ENCODE data around the gene CCDC167.
A peak's percentile ranks its signal among the peaks of the same experiment; 100 is the strongest.
"Not testable (repeated sequence)": the region's sequence is repeated elsewhere in the genome, so short reads cannot be mapped to it uniquely, and the experiment has no call there.

The CCDC167 gene

DNA sequence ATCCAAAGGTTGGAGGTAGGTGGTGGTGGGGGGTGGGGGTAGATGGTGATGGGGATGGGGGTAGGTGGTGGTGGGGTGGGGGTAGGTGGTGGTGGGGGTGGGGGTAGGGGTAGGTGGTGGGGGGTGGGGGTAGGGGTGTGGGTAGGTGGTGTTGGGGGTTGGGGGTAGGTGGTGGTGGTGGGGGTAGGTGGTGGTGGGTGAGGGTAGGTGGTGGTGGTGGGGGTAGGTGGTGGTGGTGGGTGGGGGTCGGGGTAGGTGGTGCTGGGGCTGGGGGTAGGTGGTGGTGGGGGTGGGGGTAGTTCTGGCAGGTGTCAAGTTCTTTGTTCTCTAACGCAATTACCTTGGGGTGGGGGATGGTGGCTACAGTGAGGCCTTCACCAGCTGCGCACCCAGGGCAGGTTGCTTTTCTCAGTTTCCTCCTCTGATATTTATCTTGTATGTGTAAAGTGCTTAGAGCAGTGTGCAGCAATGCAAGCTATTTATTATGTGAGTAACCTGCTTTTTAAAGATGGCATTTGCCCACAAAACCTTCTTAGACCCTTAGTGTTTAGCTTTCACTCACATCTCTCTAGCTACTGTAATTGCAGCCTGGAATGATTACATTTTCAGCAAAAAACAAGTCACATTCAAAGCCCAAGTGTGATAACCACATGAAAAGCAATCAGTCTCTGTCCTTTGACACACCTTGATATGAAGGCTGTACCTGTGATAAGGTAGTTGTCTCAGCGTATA, 8.2 kb upstream of the CCDC167 start:
- DNase-seq = no peak

DNA sequence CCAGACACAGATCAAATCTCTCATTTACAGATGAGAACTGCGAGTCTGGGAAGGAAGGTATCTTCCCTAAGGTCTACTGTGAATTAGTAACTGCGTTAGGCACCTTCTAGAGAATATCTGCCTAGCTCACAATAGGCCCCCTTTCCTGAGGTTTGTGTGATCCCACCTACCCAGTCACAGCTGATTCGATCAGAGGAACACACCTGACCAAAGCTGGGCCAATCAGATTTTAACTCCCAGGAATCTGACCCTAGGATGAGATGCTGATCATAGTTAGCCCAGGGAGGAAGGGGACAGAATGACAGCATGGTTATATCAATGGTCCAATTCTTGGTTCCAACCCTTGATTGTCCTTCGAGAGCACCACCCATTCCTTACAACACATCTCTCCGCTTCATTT, 7.4 kb upstream of the CCDC167 start:
- no peak for DNase-seq

DNA sequence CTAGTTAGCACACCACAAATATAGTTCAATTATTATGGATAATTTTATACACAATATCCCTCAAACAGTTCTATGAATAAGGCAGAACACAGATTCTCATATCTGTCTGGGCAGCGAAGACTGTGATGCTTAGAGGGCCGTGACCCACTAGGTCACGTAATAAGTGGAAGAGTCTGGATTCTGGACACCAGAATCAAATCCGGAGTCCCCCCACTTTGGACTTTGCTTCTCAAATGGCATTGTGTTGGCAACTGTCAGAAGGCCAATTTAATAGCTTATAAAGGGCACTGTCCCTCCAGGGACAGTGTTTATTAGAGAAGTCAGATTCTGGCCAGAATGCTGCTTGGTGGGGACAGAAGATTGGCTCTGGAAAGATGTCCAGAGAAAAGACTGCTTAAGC, 6.8 kb upstream of the CCDC167 start:
- no peak for DNase-seq

DNA sequence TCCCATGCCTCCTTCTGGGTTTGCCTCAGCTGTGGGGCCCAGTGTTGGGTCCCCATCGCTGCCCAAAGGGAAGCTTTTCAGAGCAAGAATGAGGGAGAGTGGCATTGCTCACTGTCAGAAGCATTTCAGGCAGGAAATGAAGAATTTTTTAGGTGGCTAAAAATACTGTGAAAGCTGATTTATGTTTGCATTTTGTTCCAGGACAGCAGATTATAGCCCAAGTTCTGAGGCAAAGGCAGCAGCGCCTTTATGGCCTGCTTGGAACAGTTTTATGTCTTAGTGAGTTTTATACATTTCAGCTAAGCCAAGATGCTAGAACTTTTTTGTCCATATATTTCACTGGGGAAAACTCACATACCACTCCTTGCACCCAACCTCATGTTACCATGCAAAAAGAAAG, 4.3 kb upstream of the CCDC167 start:
- DNase-seq = no peak

DNA sequence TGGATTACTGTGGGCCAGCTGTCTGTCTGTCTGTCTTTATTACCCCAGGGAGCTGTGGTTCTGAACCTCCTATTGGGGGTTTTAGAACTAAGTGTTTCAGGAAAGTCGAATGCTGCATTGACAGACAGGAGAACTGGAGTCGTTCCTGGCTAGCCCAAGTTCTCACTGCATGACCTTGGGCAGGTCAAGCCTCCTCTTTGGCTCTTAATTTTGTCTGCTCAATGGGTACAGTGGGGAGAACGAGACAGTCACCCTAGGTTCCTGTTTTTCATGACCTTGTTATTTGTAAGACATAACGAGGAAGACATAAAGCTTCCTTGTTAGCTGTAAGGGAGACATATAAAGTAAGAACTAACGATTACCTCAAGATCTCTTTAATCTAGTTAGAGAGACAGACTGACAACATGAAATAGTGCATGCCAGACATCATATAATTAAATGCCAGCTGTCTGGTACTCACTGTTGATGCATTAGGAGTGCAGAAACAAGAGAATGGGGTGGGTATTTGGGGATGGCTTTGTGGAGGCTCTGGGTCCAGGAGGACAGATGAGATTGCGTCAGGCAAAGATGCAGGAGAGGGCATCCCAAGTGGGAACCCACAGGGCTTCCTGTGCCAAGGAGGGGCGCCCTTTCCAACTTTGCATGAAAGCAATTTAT, 3.7 kb upstream of the CCDC167 start:
- no peak for DNase-seq

DNA sequence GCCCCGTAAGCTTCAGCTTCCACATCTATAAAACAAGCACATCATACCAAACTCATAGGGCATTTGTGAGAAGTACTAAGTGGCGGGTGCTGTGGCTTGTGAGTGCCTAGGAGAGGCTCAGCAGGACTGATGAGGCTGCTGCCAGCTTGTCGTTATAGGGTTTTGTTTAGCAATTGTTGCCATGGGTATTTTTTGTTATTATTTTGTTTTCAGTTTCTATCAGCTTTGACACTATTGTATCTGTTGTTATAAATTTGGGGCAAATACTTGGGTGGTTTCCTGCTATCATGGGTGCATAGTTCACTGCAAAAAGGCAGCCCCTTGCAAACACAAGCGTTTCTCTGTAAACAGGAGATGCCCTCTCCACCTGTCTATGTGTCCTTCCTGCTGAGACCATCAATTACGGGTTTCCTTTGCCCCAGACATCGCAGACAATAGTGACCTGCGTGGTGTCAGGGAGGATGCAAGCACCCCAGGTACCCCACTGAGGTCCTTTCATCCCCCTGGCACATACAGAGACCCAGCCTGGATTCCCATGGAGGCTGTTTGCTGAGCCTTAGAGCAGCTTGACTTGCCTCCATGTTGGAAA, 3.1 kb upstream of the CCDC167 start:
- DNase-seq = peak; percentile 55

DNA sequence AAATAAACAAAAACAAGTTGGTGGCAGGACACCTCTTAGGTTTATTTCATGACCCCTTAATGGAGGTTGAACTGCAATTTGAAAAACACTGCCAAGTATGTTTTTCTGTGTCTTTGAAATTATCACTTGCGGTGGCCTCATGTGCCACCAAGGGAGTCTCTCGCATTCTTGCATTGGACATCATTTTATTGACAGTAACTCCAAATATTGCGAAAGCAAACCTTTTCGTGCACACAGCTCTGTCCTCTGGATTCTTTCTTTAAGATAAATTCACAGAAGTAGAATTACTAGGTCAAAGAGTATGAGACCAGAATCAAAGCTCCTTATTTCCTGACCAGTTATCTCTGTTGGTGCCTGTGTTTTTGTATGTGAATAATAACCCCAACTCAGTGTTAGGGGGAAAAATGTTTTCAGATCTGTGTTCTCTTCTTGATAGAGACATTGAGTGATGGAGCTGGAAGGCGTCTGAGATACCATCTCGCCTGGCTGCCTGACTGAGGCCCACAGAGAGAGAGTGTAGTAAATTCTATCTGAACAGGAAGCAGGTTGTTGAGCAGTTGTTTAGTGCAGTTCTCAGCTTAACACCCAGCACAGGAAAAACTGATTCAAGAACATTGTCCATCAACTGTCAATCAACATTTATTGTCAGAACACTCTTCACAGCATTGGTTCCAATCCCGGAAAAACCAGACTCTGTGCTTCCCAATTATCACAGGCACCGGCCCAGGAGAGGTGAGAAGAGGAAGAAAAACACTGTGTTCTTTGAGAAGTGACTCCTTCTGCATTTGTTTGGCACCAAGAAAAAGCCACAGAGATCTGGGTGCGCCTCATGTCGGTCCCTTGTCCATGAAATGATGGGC, 2.2 kb upstream of the CCDC167 start:
- no peak for DNase-seq

DNA sequence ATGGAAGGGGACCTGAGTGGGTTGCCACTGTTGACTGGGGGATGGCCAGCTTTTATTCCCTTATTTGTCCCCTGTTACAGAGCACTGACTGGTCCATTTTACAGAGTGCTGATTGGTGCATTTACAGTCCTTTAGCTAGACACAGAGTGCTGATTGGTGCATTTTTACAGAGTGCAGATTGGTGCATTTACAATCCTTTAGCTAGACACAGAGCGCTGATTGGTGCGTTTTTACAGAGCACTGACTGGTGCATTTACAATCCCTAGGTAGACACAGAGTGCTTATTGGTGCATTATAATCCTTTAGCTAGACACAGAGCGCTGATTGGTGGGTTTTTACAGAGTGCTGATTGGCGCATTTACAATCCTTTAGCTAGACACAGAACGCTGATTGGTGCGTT, 1.2 kb upstream of the CCDC167 start:
- DNase-seq = not testable (repeated sequence)

DNA sequence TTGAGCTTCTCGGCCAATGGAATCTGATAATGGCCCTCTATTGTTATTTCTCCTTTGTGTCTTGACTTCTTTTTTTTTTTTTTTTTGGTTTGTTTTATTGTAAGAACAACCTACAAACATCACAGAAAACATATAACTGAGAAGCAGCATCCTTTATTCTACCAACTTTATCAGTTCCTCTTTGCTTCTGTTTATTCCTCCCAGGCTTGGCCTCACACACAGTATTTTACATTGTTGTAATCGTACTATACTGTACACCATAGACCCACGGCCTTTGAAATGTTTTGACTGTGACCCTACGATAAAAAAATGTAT, 558 bp upstream of the CCDC167 start:
- no peak for DNase-seq

DNA sequence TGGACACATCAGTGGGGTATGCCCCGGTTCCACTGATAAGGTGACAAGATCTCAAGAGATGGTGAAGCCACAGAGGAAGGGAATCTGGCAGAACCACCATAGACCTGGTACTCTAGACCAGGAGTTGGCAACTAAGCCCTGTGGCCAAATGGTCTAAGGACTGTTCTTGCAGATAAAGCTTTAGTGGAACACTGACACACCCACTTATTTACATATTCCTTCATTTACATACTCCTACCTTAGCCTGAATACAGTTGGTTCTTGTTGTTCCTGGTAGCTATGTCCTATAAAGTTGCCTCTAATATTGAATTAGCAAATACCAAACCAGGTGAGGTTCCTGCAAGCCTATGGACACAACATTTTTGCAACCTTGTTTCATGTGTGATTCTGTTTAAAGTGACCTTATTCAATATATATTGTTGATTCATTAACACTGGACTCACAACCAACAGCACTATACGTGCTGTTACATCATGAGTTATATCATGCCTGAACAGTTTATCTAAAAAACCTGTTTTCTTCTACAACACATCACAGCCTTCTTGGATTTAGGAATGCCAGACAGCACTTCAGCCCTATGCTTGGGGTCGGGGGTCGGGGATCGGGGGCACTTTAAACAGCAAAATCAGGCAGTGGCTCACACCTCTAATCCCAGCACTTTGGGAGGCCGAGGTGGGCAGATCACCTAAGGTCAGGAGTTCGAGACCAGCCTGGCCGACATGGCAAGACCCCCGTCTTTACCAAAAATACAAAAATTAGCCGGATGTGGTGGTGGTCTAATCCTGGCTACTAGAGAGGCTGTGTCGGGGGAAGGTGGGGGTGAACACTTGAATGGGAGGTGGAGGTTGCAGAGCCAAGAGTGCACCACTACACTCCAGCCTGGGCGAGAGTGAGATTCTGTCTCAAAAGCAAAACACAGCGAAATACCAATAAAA, 2.5 kb downstream of the CCDC167 start:
- no peak for DNase-seq

DNA sequence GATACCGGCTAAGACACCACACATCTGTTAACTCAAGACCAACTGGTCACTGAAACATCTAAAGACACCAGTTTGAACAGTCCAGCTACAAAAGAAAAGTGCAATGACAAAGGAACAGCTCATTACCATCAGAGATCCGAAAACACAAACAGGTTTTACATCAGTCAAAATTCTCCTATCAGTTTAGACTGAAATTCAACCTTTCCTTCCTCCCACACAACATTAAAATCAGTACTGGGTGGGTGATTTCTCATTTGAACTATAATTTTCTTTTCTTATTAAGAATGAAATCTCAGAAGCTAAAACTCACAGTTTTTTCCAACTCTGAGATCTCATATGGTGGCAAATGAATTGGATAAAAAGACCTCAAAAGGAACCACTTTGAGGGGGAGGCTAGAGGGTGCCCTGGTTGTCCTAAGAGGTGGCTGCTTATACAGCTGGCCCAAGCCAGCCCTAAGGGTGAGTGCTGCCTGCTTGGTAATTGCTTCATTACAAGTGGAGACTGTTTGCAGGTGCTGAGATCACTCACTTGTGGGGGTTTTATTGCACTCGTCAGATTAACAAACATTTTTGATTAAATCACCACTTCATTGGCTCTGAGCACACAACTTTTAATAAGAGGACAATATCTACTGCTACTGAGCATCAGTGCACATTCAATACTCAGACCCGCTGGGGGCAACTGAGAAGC, 4.3 kb downstream of the CCDC167 start:
- peak; percentile 87 for DNase-seq

DNA sequence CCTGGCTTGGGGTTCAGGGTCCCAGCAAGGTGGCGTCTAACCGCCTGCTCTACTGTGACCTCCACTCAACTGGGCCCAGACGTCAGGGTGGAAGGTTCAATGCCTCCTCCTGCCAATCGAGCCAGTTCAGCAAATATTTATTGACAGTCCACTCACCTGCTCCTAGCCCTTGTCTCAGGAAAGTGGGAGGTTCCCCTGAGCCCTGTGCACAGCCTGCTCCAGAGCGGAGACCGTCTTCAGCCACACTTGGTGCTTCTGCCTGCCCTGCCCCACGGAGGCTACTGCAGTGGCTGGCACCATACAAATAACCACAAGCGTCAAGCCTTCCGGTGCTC, 6.1 kb downstream of the CCDC167 start:
- peak; percentile 94 for DNase-seq

DNA sequence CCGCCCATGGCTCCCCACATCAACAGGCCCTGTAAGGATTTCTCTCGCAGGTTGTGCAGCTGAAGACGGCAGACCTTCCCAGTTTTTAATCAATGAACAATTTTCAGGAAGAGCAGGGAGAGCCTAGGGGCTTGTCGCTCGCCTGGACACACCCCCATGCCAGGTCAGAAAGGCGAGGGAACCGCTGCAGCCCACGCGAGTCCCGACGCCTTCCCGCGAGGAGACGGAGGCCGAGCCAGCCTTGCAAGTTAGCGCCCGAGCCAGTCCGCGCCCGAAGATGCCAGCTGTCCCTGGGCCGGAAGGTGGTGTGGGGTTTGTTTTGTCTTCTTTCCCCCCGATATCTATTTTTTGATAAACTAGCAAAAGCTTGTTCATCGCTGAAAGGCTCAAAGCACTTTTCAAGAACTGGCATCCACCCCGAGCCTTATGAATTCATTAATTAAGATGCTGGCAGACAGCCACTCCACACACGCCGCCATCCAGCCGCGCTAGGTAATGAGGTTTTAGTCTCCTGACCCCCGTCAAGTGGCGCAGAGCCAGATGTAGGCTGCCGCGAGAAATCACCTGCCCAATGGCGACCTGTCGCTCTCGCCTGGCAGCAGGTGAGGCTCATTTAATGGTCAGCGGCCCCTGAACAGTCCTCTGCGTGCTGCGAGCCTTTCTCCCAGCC, 6.6 kb downstream of the CCDC167 start:
- peak; percentile 94 for DNase-seq

DNA sequence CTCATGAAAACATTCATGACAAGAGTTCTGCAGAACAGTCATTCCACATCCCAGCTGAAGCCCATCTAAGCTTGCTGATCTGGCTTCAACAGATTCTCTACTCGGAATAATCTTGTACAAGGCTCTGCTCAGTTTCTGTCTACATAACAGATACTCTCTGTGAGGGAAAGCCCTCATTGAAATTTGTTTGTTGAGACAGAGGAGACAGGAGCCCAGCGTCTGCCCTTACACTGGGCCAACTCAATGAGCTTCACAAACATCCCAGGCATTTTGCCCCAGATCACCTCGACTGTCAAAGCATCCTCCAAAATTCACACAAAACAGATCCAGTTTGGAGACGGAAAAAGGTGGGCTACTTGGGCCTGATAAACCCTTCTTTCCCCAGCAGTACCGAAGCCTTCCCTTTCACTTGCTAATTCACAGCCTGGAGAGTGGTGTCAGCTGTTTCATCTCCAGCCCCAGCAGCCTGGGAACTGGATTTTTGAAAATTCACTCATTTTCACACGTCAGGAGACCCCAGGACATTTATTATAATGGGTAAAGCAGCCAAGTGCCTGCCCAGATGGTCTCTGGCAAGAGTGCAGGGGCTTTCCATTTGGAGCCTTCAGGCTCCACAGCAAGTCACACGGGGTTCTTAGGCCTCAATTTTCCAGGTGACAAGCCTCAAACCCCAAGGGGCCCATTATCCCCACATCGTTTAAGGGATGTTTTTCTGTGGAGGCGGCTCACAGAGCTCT, 7.3 kb downstream of the CCDC167 start:
- peak; percentile 68 for DNase-seq

DNA sequence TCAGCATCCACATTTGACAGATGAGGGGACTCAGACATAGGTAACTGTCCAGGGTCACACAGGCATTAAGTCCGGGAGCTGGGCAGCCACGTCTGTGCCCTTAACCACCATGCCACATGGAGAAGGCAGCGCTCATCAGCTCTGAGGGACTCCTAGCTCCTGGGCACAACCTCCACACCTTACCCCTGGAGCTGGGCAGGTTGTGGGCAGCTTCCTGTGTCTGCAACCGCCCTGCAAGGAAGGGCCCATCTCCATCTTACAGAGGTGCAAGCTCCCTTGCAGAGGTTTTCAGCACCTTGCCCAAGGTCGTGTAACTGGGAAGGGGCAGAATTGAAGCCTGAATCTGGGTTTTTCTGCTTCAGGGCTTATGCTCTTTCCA, 7.9 kb downstream of the CCDC167 start:
- no peak for DNase-seq

DNA sequence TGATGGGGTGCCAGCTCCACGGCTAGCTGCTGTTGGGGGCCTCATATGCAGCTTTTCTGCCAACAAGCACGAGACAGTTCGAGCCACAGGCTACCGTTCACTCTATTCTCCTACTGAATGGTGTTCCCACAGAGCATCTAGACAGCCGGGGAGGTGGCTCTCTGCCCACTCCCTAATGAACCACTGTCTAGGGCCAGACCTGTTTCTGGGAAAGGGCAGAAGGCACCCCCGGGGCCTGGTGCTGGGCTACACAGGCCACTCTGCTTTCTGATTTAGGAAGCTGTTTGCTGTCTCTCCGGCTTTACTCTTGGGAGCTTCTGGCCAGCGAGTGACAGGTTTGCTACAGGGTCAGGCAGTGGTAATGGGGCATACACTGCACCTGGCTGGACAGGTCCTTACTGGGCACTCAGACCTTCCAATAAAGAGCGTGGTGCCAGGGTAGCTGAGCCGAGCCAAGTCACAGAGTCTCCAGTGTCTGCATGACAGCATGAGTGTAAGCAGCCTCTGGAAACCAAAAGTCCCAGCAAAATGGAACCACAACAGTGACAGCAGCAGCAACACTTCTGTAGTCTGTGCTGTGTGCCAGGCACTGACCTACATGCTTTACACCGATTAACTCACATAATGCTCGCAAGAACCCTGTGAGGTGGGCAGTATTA, 8.4 kb downstream of the CCDC167 start:
- peak; percentile 66 for DNase-seq

DNA sequence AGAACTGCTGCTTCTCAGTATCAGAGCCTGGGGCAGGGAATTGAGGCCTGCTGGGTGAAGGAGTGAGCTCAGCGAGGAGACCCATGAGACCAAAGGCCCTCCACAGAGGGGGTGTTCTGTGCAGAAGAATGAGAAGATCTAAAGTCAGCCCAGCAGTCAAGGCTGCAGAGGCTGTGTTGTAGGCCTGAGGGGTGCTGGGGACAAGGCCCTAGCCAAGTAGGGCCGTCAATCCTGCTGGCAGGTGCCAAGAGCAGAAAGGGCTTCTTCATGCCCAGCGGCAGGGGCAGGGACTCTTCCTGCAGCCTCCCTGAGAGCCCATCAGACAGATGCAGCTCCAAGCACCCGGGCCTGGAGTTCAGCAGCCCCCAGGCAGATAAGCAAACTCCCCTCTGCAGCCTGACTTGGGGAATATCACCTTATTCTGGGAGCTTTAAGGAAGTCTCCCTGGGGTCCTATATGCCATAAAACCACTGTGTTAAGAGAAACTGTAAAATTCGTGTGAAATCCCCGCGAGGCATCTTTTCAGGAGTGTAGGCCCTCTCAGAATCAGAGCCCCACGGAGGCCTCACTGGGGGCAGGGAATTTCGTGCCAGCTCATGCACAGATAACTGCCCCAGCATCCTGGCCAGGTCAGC, 9.0 kb downstream of the CCDC167 start:
- DNase-seq = peak; percentile 52

DNA sequence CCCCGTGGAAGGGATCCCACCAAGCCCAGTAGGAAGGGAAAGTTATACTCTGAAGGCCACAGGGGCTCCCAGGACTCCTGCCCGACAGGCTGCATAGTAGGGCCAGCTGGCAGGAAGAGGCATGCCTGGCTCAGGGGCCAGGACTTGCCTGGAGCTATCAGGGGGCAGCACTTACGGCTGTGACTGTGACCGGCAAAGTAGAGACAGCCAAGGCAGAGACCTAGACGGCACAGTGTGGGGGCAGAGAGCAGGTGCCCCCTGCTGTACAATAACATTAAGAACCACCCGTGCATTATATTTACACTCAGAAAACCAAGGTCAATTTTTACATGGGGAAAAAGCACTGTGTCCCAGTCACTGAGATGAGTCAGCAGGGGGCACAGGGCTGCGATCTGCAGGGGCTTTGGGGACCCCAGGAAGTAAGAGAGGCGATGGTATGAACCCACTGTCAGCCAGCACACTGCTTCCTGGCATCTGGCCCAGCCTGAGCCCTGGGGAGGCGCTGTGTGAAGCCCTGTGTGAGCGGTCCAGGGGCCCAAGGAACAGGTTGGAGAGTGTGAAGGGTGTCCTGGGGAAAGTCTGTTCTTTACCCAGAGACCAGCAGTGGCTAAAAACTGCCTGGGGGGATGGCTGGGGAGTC, 9.9 kb downstream of the CCDC167 start:
- peak; percentile 47 for DNase-seq

DNA sequence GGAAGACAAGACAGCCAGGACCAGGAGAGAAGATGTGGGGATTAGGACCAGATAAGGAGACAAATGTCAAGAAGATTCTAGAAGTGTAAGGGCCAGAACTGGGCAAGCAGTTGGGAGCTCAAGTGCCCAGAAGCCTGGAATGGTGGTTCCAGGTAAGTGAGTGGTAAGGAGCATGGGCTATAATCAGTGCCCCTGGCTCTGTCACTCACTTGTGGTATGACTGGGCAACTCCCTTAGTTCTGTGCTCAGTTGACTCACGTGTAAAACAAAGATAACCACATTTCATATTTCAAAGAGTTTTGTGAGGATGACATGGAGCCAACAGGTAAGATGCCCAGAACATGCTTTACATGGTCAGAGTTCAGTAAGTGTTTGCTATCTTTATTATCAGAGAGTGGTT, 11.2 kb downstream of the CCDC167 start:
- DNase-seq = no peak

Data from NCI-H1092 treated with DMSO at 0.1 percent for 48 hours (cell line).